ENCODE measurements around the gene UTP11.

The UTP11 gene

DNA sequence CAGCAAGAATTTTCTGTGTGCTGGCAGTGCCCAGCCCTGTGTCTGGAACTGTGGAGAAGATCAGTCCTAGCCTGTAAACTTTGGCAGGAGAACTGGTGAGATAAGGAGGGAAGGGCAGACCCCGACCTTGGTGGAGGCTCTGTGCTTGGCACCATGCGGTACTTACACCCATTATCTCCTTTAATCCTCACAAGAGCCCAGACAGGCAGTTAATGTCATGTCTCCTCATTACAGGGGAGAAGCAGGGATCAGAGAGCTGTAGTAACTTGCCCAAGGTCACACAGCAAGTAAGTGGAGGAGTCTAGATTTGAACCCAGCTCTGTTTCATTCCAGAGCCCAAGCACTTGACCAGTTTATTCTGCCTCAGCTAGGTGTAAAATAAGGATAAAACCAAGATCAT lies 48.0 kb downstream of the UTP11 start:
- H3K27me3 ChIP-seq (replicated peaks; ENCODE audit: control insufficient read depth, insufficient read depth, low read length, poor library complexity, severe bottlenecking): no peaks in the 10 kb centered on the region
- DNase-seq: no peak

DNA sequence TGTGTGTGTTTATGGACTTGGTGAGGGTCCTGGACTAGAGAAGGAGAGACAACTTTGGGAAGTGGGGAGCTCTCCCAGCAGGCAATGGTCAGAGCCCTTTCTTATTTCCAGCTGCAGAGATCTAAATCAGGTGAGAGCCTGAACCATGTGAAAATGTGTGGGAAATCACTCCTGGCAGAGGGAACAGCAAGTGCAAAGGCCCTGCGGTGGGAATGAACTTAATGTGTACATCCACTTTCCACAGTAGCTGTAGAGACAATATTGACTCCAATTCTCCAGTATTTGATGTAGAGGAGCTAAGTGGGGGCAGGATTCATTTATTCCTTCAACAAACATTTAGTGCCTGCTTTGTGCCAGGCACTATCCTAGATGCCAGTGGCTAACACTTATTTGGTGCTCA lies 48.8 kb downstream of the UTP11 start:
- Histone ChIP-seq H3K27me3 (replicated peaks; ENCODE audit: control insufficient read depth, insufficient read depth, low read length, poor library complexity, severe bottlenecking) (no peaks in the 10 kb centered on the region), H3K36me3 (ENCODE audit: control insufficient read depth, insufficient read depth, low read length) (no peaks in the 10 kb centered on the region)
- DNase-seq: no peak

More for the DNA sequence above, 48.0 kb downstream of the UTP11 start:
- H3K4me3 ChIP-seq (ENCODE audit: insufficient read depth, low read depth, low read length, poor library complexity, severe bottlenecking): no peak overlapping the region
- H3K27ac ChIP-seq (ENCODE audit: insufficient read depth, low read length, poor library complexity, severe bottlenecking): no peak overlapping the region
- H3K36me3 ChIP-seq (ENCODE audit: control insufficient read depth, insufficient read depth, low read length): no peaks in the 10 kb centered on the region
- H3K9me3 ChIP-seq (ENCODE audit: control insufficient read depth, low read length): no peaks in the 10 kb centered on the region
- no peaks in the 10 kb centered on the region for H3K4me1 ChIP-seq (ENCODE audit: control insufficient read depth, insufficient read depth, low read length, poor library complexity, severe bottlenecking)

DNA sequence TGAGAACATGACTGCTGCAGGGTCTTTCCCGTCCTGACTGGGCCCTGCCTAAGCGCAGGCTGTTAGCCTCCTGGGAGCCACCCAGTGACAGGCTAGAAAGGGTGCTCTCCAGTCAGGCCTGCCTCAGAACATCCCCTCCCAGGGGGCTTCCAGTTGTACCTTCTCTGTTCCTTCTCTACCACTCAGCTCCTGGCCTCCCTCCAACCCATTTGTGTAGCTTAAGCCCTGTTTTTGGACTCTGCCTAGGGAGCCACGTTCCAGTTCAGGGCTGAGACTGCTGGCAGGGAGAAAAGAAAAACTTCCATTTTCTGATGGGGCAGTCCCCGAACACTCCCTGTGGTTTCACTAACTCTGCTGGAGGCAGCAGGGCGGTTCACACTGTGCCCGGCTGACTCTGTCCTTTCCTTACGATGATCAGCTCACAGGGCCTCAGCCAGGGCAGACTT lies 49.4 kb downstream of the UTP11 start:
- no peak overlapping the region for H3K4me3 ChIP-seq (ENCODE audit: insufficient read depth, low read depth, low read length, poor library complexity, severe bottlenecking)
- no peaks in the 10 kb centered on the region for H3K36me3 ChIP-seq (ENCODE audit: control insufficient read depth, insufficient read depth, low read length)
- no peaks in the 10 kb centered on the region for H3K9me3 ChIP-seq (ENCODE audit: control insufficient read depth, low read length)
- no peaks in the 10 kb centered on the region for H3K4me1 ChIP-seq (ENCODE audit: control insufficient read depth, insufficient read depth, low read length, poor library complexity, severe bottlenecking)
- DNase-seq: no peak
- no peaks in the 10 kb centered on the region for H3K27me3 ChIP-seq (replicated peaks; ENCODE audit: control insufficient read depth, insufficient read depth, low read length, poor library complexity, severe bottlenecking)
- no peak overlapping the region for H3K27ac ChIP-seq (ENCODE audit: insufficient read depth, low read length, poor library complexity, severe bottlenecking)

More for the DNA sequence above, 48.8 kb downstream of the UTP11 start:
- no peak overlapping the region for H3K27ac ChIP-seq (ENCODE audit: insufficient read depth, low read length, poor library complexity, severe bottlenecking)
- no peak overlapping the region for H3K4me3 ChIP-seq (ENCODE audit: insufficient read depth, low read depth, low read length, poor library complexity, severe bottlenecking)
- H3K4me1 ChIP-seq (ENCODE audit: control insufficient read depth, insufficient read depth, low read length, poor library complexity, severe bottlenecking): no peaks in the 10 kb centered on the region
- H3K9me3 ChIP-seq (ENCODE audit: control insufficient read depth, low read length): no peaks in the 10 kb centered on the region

DNA sequence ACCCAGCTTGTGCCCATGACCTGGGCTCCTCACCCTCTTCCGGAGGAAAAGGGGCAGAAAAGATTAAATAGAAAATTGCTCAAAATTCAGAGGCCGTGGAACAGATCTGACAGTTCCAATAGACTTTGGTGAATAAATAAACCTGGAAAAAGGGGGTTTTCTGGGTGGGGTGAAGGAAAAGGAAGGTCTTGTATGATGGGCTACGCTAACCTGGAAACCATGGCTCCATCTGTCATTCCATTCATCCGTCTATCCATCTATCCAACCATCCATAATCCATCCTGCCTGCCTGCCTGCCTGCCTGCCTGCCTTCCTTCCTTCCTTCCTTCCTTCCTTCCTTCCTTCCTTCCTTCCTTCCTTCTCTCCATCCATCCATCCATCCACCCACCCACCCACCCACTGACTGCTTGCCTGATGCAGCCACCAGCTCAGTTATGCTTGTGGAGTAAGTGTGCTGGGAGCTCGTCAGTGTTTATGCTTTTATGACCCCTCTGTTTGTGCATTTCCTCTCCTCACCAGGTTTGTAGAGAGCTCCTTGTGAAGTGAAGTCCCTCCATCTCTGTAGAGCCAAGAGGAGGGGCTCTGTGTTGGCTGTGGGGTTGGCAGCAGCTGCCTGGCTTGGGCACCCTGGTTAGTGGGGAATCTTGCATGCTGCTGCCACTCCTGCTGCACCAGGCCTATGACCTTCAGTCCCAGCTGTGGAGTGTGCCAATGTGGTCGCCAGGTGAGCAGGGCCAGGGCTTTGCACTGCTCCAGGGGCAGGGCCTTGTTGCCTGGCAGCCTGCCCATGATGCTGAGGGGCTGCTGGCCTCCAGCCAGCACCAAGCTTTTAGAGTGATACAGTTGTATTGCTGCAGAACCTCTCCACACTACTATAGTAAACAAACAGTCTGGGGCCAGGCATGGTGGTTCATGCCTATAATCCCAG lies 50.1 kb downstream of the UTP11 start:
- H3K27me3 ChIP-seq (replicated peaks; ENCODE audit: control insufficient read depth, insufficient read depth, low read length, poor library complexity, severe bottlenecking): no peaks in the 10 kb centered on the region
- H3K4me1 ChIP-seq (ENCODE audit: control insufficient read depth, insufficient read depth, low read length, poor library complexity, severe bottlenecking): no peaks in the 10 kb centered on the region
- no peaks in the 10 kb centered on the region for H3K9me3 ChIP-seq (ENCODE audit: control insufficient read depth, low read length)
- H3K36me3 ChIP-seq (ENCODE audit: control insufficient read depth, insufficient read depth, low read length): no peaks in the 10 kb centered on the region
- H3K27ac ChIP-seq (ENCODE audit: insufficient read depth, low read length, poor library complexity, severe bottlenecking): no peak overlapping the region
- DNase-seq: no peak
- no peak overlapping the region for H3K4me3 ChIP-seq (ENCODE audit: insufficient read depth, low read depth, low read length, poor library complexity, severe bottlenecking)

DNA sequence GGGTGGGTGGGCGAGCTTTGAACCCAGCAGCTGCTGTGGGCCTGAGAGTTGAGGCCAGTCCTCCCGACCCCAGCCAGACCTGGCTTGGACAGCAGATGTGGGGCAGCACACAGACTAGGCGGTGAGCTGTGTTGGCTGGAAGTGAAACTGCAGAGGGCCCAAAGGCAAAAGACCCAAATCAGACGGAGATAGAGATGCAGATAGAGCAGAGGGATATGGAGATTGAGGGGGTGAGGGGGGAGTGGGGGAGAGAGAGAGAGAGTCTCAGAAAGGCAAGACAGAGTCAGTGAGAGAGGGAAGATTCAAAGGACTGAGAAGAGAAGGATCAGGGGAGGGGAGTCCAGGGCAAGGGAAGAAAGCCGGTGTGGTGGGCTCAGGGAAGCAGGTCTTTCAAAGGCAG lies 51.1 kb downstream of the UTP11 start:
- no peak overlapping the region for H3K27ac ChIP-seq (ENCODE audit: insufficient read depth, low read length, poor library complexity, severe bottlenecking)
- H3K9me3 ChIP-seq (ENCODE audit: control insufficient read depth, low read length): no peaks in the 10 kb centered on the region
- no peak overlapping the region for H3K4me3 ChIP-seq (ENCODE audit: insufficient read depth, low read depth, low read length, poor library complexity, severe bottlenecking)
- H3K4me1 ChIP-seq (ENCODE audit: control insufficient read depth, insufficient read depth, low read length, poor library complexity, severe bottlenecking): no peaks in the 10 kb centered on the region
- no peaks in the 10 kb centered on the region for H3K36me3 ChIP-seq (ENCODE audit: control insufficient read depth, insufficient read depth, low read length)
- H3K27me3 ChIP-seq (replicated peaks; ENCODE audit: control insufficient read depth, insufficient read depth, low read length, poor library complexity, severe bottlenecking): no peaks in the 10 kb centered on the region
- no peak for DNase-seq

DNA sequence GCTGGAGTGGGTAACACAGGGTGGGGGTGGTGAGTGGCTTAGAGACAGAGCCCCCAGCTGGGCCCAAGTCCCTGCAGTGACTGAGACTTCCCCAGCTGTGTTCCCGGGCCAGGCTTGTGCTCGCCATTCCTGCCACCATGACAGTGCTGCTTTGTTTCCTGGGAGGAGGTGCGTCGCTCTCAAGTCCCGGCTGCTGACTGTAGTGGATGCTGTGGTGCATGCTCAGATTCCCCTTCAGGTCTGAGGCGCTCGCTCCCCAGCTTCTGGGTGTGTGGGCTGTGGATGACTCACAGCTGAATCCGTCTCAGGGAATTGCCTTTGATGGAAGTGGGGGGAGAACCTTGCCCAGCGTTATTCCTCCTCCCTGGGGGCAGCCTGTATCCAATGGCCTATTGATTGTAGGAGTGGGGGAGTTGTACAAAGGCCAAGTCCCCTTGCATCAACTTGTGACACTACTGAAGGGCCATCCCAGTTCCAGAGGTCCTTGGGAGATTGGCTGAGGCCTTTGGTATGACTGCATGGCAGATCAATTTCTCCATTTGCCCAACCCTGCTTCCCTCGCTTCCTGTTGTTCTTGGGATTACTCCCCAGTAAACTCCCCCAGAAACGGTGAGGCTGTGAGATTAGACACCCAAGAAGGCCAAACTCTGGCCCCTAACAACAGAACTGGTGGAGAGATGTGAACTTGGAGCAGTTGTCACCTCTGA lies 51.8 kb downstream of the UTP11 start:
- Histone ChIP-seq H3K4me3 (ENCODE audit: insufficient read depth, low read depth, low read length, poor library complexity, severe bottlenecking) (no peak overlapping the region), H3K27ac (ENCODE audit: insufficient read depth, low read length, poor library complexity, severe bottlenecking) (no peak overlapping the region), H3K9me3 (ENCODE audit: control insufficient read depth, low read length) (no peaks in the 10 kb centered on the region), H3K4me1 (ENCODE audit: control insufficient read depth, insufficient read depth, low read length, poor library complexity, severe bottlenecking) (no peaks in the 10 kb centered on the region), H3K27me3 (replicated peaks; ENCODE audit: control insufficient read depth, insufficient read depth, low read length, poor library complexity, severe bottlenecking) (no peaks in the 10 kb centered on the region), H3K36me3 (ENCODE audit: control insufficient read depth, insufficient read depth, low read length) (no peaks in the 10 kb centered on the region)
- DNase-seq: no peak

DNA sequence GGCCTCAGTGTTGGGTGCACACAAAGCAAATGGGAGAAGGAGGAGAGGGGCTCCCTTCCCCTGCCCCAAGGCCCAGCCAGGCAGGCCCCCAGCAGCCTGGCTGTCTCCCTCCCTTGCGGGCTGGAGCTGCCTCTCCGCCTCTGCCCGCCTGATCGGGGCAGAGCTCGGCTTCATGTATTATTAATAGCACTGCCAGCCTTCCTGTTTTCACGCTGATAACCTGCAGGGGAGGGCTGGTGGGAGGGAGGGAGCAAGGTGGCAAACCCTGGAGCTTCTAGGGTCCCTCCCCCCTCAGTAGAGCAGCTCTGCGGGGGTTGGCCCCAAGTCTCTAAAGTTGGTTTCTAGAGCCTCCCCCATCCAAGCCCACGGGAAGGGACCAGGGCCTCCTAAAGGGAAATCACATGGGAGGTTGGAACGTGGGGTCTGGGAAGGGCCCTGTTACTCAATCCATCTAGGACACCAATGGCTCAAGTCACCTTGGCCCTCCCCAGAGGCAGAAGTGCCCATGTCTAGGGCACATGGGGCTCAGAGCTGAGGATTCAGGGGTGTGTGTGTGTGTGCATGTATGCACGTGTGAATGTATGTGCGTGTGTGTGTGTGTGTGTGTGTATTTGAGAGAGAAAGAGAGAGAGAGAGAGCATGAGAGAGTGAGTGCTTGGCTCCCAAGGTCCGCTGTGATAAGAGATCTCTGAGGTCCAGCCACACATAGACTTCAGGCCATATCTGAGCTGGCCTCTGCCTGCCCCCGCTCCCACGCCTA lies 55.9 kb downstream of the UTP11 start:
- H3K36me3 ChIP-seq (ENCODE audit: control insufficient read depth, insufficient read depth, low read length): no peaks in the 10 kb centered on the region
- no peak overlapping the region for H3K27ac ChIP-seq (ENCODE audit: insufficient read depth, low read length, poor library complexity, severe bottlenecking)
- H3K9me3 ChIP-seq (ENCODE audit: control insufficient read depth, low read length): no peaks in the 10 kb centered on the region
- no peaks in the 10 kb centered on the region for H3K27me3 ChIP-seq (replicated peaks; ENCODE audit: control insufficient read depth, insufficient read depth, low read length, poor library complexity, severe bottlenecking)
- H3K4me1 ChIP-seq (ENCODE audit: control insufficient read depth, insufficient read depth, low read length, poor library complexity, severe bottlenecking): no peaks in the 10 kb centered on the region
- no peak for DNase-seq
- no peak overlapping the region for H3K4me3 ChIP-seq (ENCODE audit: insufficient read depth, low read depth, low read length, poor library complexity, severe bottlenecking)

DNA sequence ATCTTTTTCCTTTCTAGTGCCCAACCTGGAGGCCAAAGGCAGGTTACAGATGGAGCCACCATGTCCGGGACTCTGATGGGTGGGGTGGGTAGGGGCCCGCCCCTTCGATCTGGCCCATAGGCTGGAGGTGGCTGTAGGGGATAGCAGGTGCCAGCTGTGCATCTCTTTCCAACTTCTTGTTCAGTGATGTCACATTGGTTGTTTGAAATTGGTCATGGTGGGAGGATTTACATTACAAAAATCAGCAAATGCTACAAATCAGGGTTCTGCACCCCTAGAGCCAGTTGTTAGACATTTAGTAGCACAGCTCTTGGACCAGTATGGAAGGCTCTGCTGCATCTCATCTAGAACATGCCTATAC lies 56.4 kb downstream of the UTP11 start:
- no peaks in the 10 kb centered on the region for H3K9me3 ChIP-seq (ENCODE audit: control insufficient read depth, low read length)
- no peak overlapping the region for H3K27ac ChIP-seq (ENCODE audit: insufficient read depth, low read length, poor library complexity, severe bottlenecking)
- no peaks in the 10 kb centered on the region for H3K36me3 ChIP-seq (ENCODE audit: control insufficient read depth, insufficient read depth, low read length)
- H3K4me1 ChIP-seq (ENCODE audit: control insufficient read depth, insufficient read depth, low read length, poor library complexity, severe bottlenecking): no peaks in the 10 kb centered on the region
- H3K4me3 ChIP-seq (ENCODE audit: insufficient read depth, low read depth, low read length, poor library complexity, severe bottlenecking): no peak overlapping the region
- H3K27me3 ChIP-seq (replicated peaks; ENCODE audit: control insufficient read depth, insufficient read depth, low read length, poor library complexity, severe bottlenecking): no peaks in the 10 kb centered on the region
- no peak for DNase-seq

DNA sequence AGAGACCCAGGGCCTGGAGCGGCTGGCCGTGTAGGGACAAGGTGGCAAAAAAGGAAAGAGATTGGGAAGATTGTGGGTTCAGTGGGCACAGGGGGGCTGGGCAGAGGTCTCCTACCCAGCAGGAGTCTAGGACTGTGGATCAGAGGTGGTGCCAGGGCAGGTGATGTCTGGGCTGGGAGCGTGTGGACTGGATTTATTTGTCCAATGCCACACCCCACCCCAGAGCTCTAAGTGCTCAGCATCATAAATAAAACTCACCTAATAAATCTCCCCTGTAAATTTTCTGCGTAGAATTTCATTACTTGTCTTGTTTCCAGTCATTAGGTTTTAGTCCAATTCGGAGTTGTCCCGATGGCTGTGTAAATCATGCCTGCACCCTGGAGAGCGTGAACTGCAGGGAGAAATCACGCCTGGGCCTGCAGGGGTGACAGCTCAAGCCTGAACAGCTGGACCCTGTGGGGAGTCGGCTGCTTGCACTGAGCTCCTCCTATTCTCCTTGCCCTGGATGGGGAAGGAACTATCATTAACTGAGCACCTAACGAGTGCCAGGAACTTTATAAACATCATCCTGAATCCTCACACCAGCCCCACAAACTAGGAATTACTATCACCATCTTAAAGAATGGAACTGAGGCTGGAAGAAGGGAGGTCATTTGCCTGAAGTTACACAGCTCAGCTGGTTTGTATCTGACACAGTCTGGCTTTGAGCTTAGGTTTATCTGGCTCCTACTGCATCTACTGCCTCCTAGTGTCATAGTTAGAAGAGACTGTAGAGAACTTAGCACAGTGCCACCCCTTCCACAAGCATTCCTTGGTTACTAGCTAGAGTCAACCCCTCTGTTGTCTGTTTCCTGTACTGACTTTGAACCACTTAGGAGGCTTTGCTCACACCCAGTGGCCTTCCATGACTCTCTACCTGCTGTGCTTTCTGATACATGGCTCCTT lies 59.0 kb downstream of the UTP11 start:
- no peaks in the 10 kb centered on the region for H3K27me3 ChIP-seq (replicated peaks; ENCODE audit: control insufficient read depth, insufficient read depth, low read length, poor library complexity, severe bottlenecking)
- no peaks in the 10 kb centered on the region for H3K36me3 ChIP-seq (ENCODE audit: control insufficient read depth, insufficient read depth, low read length)
- H3K4me1 ChIP-seq (ENCODE audit: control insufficient read depth, insufficient read depth, low read length, poor library complexity, severe bottlenecking): no peaks in the 10 kb centered on the region
- no peaks in the 10 kb centered on the region for H3K9me3 ChIP-seq (ENCODE audit: control insufficient read depth, low read length)
- DNase-seq: no peak
- no peak overlapping the region for H3K4me3 ChIP-seq (ENCODE audit: insufficient read depth, low read depth, low read length, poor library complexity, severe bottlenecking)
- no peak overlapping the region for H3K27ac ChIP-seq (ENCODE audit: insufficient read depth, low read length, poor library complexity, severe bottlenecking)

Data from effector memory CD4-positive, alpha-beta T cell (primary cell).